ENCODE results near the gene ANKLE1. TPM values are rescaled to one million over a fixed set of nuclear protein-coding genes. Genes with fewer than 3 reads are reported as not detected.

The ANKLE1 gene
- total RNA-seq, 2 experiments from 2014 or later = 9.2 to 17.2 TPM

GRCh38 chr19:17300992-17301619 lies 19.4 kb downstream of the ANKLE1 start:
- peaks cover 25% of the 10 kb centered on the region for H3K4me1 Mint-ChIP-seq
- H3K4me3 Mint-ChIP-seq = no peak overlapping the region
- no peak overlapping the region for H3K27ac Mint-ChIP-seq
- DNase-seq (no peak), ATAC-seq (no peak)
- no peaks in the 10 kb centered on the region for H3K27me3 Mint-ChIP-seq
- peaks cover 11% of the 10 kb centered on the region for H3K36me3 Mint-ChIP-seq
- no peaks in the 10 kb centered on the region for H3K9me3 Mint-ChIP-seq (ENCODE audit: low read depth)
- CTCF ChIA-PET = interaction anchor here (1.0 kb wide), 1 partner anchor 31 kb away, joined by 4 read pairs; no protein-coding TSS in a partner anchor

- no peak for ATAC-seq
- no peaks in the 10 kb centered on the region for H3K27me3 Mint-ChIP-seq
- peaks cover 37% of the 10 kb centered on the region for H3K4me1 Mint-ChIP-seq
- peak overlapping the region; percentile 5 for H3K27ac Mint-ChIP-seq
- H3K9me3 Mint-ChIP-seq (ENCODE audit: low read depth) = no peaks in the 10 kb centered on the region
- H3K4me3 Mint-ChIP-seq = peak overlapping the region; percentile 56
- CTCF ChIA-PET = interaction anchor here (0.9 to 1.6 kb wide), 6 partner anchors 10 to 84 kb away, joined by 3 to 9 read pairs (median 5); no protein-coding TSS in a partner anchor
- H3K36me3 Mint-ChIP-seq = peaks cover 9% of the 10 kb centered on the region
- peak; percentile 45 for DNase-seq
Measured at GRCh38 chr19:17302391-17303166, 20.9 kb downstream of the ANKLE1 start.

- Mint-ChIP-seq H3K9me3 (ENCODE audit: low read depth) (no peaks in the 10 kb centered on the region), H3K27ac (peak within 1 kb of the TSS; percentile 32), H3K4me1 (peaks cover 41% of the 10 kb centered on the region), H3K4me3 (peak within 1 kb of the TSS; percentile 56), H3K36me3 (peaks cover 5% of the 10 kb centered on the region), H3K27me3 (no peaks in the 10 kb centered on the region)
- DNase-seq (peak; percentile 97), ATAC-seq (peak; percentile 79)
- CTCF ChIA-PET = interaction anchor here (0.6 to 1.6 kb wide), 6 partner anchors 9 to 82 kb away, joined by 4 to 9 read pairs (median 5); no protein-coding TSS in a partner anchor
Measured at GRCh38 chr19:17303167-17303939, 21.7 kb downstream of the ANKLE1 start, which contains the start of gene ABHD8. Gene ABHD8 (minus strand): TSS chr19:17303425. CDS start chr19:17301616, 1,809 bp downstream.

- DNase-seq (no peak), ATAC-seq (no peak)
- H3K36me3 Mint-ChIP-seq = peaks cover 1% of the 10 kb centered on the region
- CTCF ChIA-PET = interaction anchor here (0.6 to 1.6 kb wide), 5 partner anchors 10 to 82 kb away, joined by 4 to 9 read pairs (median 5); no protein-coding TSS in a partner anchor
- peaks cover 42% of the 10 kb centered on the region for H3K4me1 Mint-ChIP-seq
- H3K27ac Mint-ChIP-seq = no peak overlapping the region
- no peaks in the 10 kb centered on the region for H3K27me3 Mint-ChIP-seq
- no peaks in the 10 kb centered on the region for H3K9me3 Mint-ChIP-seq (ENCODE audit: low read depth)
- H3K4me3 Mint-ChIP-seq = peak overlapping the region; percentile 56
Measured at GRCh38 chr19:17303940-17304267, 22.2 kb downstream of the ANKLE1 start.

GRCh38 chr19:17304386-17305215 lies 22.9 kb downstream of the ANKLE1 start:
- peak overlapping the region; percentile 87 for H3K4me3 Mint-ChIP-seq
- no peaks in the 10 kb centered on the region for H3K27me3 Mint-ChIP-seq
- DNase-seq (no peak), ATAC-seq (no peak)
- H3K27ac Mint-ChIP-seq = peak overlapping the region; percentile 89
- peaks cover 3% of the 10 kb centered on the region for H3K36me3 Mint-ChIP-seq
- CTCF ChIA-PET = interaction anchor here (0.6 to 6.2 kb wide), 24 partner anchors 9 to 271 kb away, joined by 3 to 44 read pairs (median 4); partner anchors contain the start of genes ANO8, BABAM1, BST2 and USHBP1
- H3K9me3 Mint-ChIP-seq (ENCODE audit: low read depth) = no peaks in the 10 kb centered on the region
- H3K4me1 Mint-ChIP-seq = peaks cover 47% of the 10 kb centered on the region

- peaks cover 48% of the 10 kb centered on the region for H3K4me1 Mint-ChIP-seq
Measured at GRCh38 chr19:17305216-17305516, 23.5 kb downstream of the ANKLE1 start.

GRCh38 chr19:17305517-17306284 lies 24.0 kb downstream of the ANKLE1 start, which contains the start of gene MRPL34:
Gene MRPL34 (plus strand): TSS chr19:17305872. CDS start chr19:17305893, 21 bp downstream.
- Mint-ChIP-seq H3K36me3 (peaks cover 3% of the 10 kb centered on the region), H3K9me3 (ENCODE audit: low read depth) (no peaks in the 10 kb centered on the region), H3K4me1 (peaks cover 54% of the 10 kb centered on the region), H3K27me3 (no peaks in the 10 kb centered on the region), H3K4me3 (peak within 1 kb of the TSS; percentile 87), H3K27ac (peak within 1 kb of the TSS; percentile 89)
- CTCF ChIA-PET = interaction anchor here (0.6 to 6.2 kb wide), 23 partner anchors 10 to 270 kb away, joined by 3 to 44 read pairs (median 4); partner anchors contain the start of genes ANO8, BABAM1, BST2 and USHBP1
- DNase-seq (peak; percentile 99), ATAC-seq (peak; percentile 68)

More at GRCh38 chr19:17305216-17305516, 23.5 kb downstream of the ANKLE1 start:
- no peaks in the 10 kb centered on the region for H3K9me3 Mint-ChIP-seq (ENCODE audit: low read depth)
- H3K4me3 Mint-ChIP-seq = peak overlapping the region; percentile 87
- no peak for DNase-seq
- ATAC-seq = no peak
- H3K27ac Mint-ChIP-seq = peak overlapping the region; percentile 89
- CTCF ChIA-PET = interaction anchor here (0.6 to 6.2 kb wide), 23 partner anchors 9 to 270 kb away, joined by 3 to 44 read pairs (median 4); partner anchors contain the start of genes ANO8, BABAM1, BST2 and USHBP1
- no peaks in the 10 kb centered on the region for H3K27me3 Mint-ChIP-seq
- peaks cover 3% of the 10 kb centered on the region for H3K36me3 Mint-ChIP-seq

GRCh38 chr19:17306285-17306714 lies 24.6 kb downstream of the ANKLE1 start:
- CTCF ChIA-PET = interaction anchor here (0.9 to 6.2 kb wide), 6 partner anchors 13 to 99 kb away, joined by 3 to 44 read pairs (median 6); partner anchors contain the start of genes ANO8 and BST2
- DNase-seq (no peak), ATAC-seq (no peak)
- peaks cover 56% of the 10 kb centered on the region for H3K4me1 Mint-ChIP-seq
- H3K4me3 Mint-ChIP-seq = peak overlapping the region; percentile 87
- no peaks in the 10 kb centered on the region for H3K27me3 Mint-ChIP-seq
- H3K27ac Mint-ChIP-seq = peak overlapping the region; percentile 89
- peaks cover 3% of the 10 kb centered on the region for H3K36me3 Mint-ChIP-seq
- H3K9me3 Mint-ChIP-seq (ENCODE audit: low read depth) = no peaks in the 10 kb centered on the region

- peak overlapping the region; percentile 3 for H3K27ac Mint-ChIP-seq
- H3K36me3 Mint-ChIP-seq = peaks cover 3% of the 10 kb centered on the region
- CTCF ChIA-PET = interaction anchor here (0.7 to 6.2 kb wide), 7 partner anchors 13 to 188 kb away, joined by 3 to 44 read pairs (median 3); partner anchors contain the start of gene ANO8
- H3K27me3 Mint-ChIP-seq = no peaks in the 10 kb centered on the region
- H3K4me3 Mint-ChIP-seq = peak overlapping the region; percentile 4
- H3K4me1 Mint-ChIP-seq = peaks cover 56% of the 10 kb centered on the region
- ATAC-seq (no peak), DNase-seq (no peak)
- no peaks in the 10 kb centered on the region for H3K9me3 Mint-ChIP-seq (ENCODE audit: low read depth)
Measured at GRCh38 chr19:17307876-17308377, 26.2 kb downstream of the ANKLE1 start.

GRCh38 chr19:17309198-17309964 lies 27.7 kb downstream of the ANKLE1 start, which contains the start of gene DDA1:
Gene DDA1 (plus strand): TSS chr19:17309563. CDS start chr19:17309655, 92 bp downstream.
- H3K36me3 Mint-ChIP-seq = peaks cover 9% of the 10 kb centered on the region
- no peaks in the 10 kb centered on the region for H3K27me3 Mint-ChIP-seq
- ATAC-seq = peak; percentile 81
- no peaks in the 10 kb centered on the region for H3K9me3 Mint-ChIP-seq (ENCODE audit: low read depth)
- peak within 1 kb of the TSS; percentile 95 for H3K27ac Mint-ChIP-seq
- DNase-seq = peak; percentile 100
- peak within 1 kb of the TSS; percentile 90 for H3K4me3 Mint-ChIP-seq
- CTCF ChIA-PET = interaction anchor here (0.6 to 6.2 kb wide), 14 partner anchors 17 to 257 kb away, joined by 3 to 44 read pairs (median 5); partner anchors contain the start of genes ANO8, BABAM1 and GTPBP3
- peaks cover 48% of the 10 kb centered on the region for H3K4me1 Mint-ChIP-seq
